A673 (cell line): ENCODE measurements around the gene GSTO2.
A peak's percentile ranks its signal among the peaks of the same experiment; 100 is the strongest.

Experiments used
- CTCF ChIP-seq: fragments of 300-800, 200-600 bp; sonication (generic); conservative IDR thresholded peaks from 2 replicates; pipeline ENCODE4 v1.5.1; 2017; ENCODE audit warnings: low read depth, mild to moderate bottlenecking, antibody characterized with exemption, low read length, moderate library complexity, mixed read lengths
- EZH2 ChIP-seq: fragments of 200-600 bp; sonication (generic); IDR thresholded peaks from 2 replicates; pipeline ENCODE4 v1.6.1; 2017; ENCODE audit warnings: borderline replicate concordance, low read depth, mild to moderate bottlenecking, mixed read lengths, antibody characterized with exemption, low read length; ENCODE audit not compliant: poor library complexity, severe bottlenecking

DNA sequence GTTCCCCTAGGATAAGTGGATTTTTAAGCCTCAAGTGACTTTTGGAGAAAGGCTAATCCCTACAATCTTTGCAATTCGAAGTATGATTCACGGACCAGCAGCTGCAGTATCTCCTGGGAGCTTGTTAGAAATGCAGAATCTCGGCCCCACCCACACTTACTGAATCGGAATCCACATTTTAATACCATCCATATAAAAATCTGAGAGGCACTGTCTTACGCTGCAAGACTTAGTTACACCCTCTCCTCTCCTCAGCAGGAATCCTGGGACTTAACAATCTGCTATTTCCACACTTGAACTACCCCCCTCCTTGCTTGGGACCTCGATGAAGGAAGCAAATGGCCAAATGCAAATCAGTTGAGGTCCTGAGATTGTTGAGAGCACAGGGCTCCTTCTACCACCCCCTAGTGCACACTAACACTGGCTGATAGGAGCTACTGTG, 48.3 kb downstream of the GSTO2 start:
- TF ChIP-seq CTCF (peak; percentile 30; the same call in 1 of the 2 replicates), EZH2 (no peak)
